Mesothelial cell of epicardium (in vitro differentiated cells): ENCODE data around the gene GPATCH2L. TPM values are rescaled to one million over a fixed set of nuclear protein-coding genes. Genes with fewer than 3 reads are reported as not detected.

Experiments
- DNase-seq, 2 experiments: peaks; one replicate each; pipeline ENCODE4 v3.0.0; 2021; ENCODE audit warnings: low spot score in 2 of 2; ENCODE audit not compliant: unreplicated experiment in 2 of 2
- H3K27ac Mint-ChIP-seq: 2 replicates; pipeline ENCODE4 v1.8.0; 2021; ENCODE audit warnings: mixed read lengths
- H3K27me3 Mint-ChIP-seq: 2 replicates; pipeline ENCODE4 v1.8.0; 2021; ENCODE audit warnings: low read depth, mixed read lengths
- H3K36me3 Mint-ChIP-seq: 2 replicates; pipeline ENCODE4 v1.8.0; 2021; ENCODE audit warnings: mixed read lengths
- H3K4me1 Mint-ChIP-seq: 2 replicates; pipeline ENCODE4 v1.8.0; 2021; ENCODE audit warnings: mixed read lengths
- H3K4me3 Mint-ChIP-seq: 2 replicates; pipeline ENCODE4 v1.8.0; 2021; ENCODE audit warnings: mild to moderate bottlenecking, moderate library complexity, mixed read lengths
- H3K9me3 Mint-ChIP-seq: 2 replicates; pipeline ENCODE4 v1.8.0; 2021; ENCODE audit warnings: mixed read lengths
- total RNA-seq: library from RNA; stranded (reverse); gene quantifications from 3 replicates; pipeline ENCODE4 v1.2.1, GENCODE V29; 2021
- TF ChIP-seq, protein P1 (sequence below): fragments of 200-600 bp; sonication (generic); IDR thresholded peaks from one replicate; pipeline ENCODE4 v1.5.0; 2021; ENCODE audit warnings: antibody characterized with exemption; ENCODE audit not compliant: unreplicated experiment

Gene GPATCH2L
- total RNA-seq = 74.9 to 83.1 TPM (median 80.7 TPM) in 3 replicates

DNA sequence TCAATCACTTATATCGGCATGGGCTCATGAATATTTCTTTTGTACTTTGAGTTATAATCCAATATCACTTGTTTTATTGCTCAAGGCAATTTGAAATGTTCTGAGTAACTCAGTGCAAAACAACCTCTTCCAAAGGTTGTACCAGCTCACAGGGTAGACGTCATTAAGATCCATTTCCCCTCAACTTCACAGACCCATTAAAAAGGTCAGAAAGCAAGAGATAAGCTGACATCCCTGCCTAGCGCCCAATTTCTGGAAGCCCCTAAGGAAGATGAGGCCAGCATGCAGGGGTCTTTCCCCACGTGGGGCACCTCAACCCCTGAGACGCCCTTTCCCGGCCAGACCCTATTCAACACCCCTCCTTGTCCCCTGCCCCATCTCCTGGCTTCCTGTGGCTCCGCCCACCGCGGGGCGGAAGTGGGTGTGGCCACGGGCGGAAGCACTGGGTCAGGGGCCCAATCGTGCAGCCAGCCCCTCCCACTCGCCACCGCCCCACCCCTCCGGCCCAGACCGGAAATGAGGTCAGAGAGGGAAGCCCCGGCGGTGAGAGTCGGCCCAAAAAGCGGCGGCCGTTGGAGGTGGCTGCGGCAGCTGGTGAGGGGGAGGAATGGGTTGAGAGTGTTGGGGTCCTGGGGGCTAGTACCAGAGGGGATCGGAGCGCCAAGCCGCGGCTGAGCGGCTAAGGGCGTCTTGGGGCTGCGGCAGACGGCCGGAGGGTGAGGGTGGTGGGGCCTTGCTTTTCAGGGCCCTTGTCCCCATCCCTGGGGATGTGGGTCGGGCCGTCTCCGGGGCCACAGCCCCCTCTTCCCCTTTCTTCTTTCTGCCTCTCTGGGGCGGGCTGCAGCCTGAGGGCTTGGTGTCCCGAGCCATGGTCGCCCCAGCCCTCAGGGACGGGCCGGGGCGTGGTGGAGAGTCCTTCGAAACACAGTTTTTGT, at the start of gene GPATCH2L:
Gene GPATCH2L, plus strand, starts transcription at position 525 of the 935 bp plus-strand sequence. CDS start 2,442 bp downstream, outside the sequence.
- peak within 1 kb of the TSS; percentile 96 for H3K4me3 Mint-ChIP-seq
- DNase-seq = peak; percentile 90 to 96
- H3K4me1 Mint-ChIP-seq = peaks cover 41% of the 10 kb centered on the region
- peaks cover 22% of the 10 kb centered on the region for H3K27me3 Mint-ChIP-seq
- H3K36me3 Mint-ChIP-seq = peaks cover 7% of the 10 kb centered on the region
- H3K9me3 Mint-ChIP-seq = peaks cover 6% of the 10 kb centered on the region
- peak within 1 kb of the TSS; percentile 97 for H3K27ac Mint-ChIP-seq
- TF ChIP-seq, protein P1, sequence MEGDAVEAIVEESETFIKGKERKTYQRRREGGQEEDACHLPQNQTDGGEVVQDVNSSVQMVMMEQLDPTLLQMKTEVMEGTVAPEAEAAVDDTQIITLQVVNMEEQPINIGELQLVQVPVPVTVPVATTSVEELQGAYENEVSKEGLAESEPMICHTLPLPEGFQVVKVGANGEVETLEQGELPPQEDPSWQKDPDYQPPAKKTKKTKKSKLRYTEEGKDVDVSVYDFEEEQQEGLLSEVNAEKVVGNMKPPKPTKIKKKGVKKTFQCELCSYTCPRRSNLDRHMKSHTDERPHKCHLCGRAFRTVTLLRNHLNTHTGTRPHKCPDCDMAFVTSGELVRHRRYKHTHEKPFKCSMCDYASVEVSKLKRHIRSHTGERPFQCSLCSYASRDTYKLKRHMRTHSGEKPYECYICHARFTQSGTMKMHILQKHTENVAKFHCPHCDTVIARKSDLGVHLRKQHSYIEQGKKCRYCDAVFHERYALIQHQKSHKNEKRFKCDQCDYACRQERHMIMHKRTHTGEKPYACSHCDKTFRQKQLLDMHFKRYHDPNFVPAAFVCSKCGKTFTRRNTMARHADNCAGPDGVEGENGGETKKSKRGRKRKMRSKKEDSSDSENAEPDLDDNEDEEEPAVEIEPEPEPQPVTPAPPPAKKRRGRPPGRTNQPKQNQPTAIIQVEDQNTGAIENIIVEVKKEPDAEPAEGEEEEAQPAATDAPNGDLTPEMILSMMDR = no peak

DNA sequence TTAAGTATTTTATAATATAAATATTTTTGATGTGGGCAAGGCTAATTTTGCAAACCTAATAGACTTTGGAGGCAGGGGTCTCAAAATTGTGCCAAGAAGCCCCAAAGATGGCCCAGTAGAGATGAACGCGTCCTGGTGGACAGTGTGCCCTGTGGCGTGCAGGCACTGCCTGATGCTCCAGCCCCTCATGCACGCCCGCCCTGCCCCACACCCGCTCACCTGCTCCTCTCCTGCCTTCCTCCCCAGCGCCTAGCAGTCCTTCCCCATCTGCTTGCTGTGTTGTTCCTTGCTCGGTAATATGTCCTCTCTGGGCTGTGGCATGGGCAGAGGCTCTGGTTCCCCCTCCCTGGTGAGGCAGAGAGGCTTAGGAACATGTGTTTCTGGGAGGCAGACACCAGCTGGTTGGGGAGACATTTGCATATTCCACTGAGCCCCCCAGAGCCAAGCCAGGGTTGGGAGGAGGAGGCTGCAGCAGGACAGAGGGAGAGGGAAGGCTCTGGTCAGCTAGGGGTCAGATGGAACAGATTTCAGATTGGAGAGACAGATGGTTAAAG, 46.8 kb upstream of the GPATCH2L start:
- H3K4me1 Mint-ChIP-seq = peaks cover 14% of the 10 kb centered on the region
- peaks cover 29% of the 10 kb centered on the region for H3K27me3 Mint-ChIP-seq
- TF ChIP-seq, protein P1 = no peak
- no peak overlapping the region for H3K4me3 Mint-ChIP-seq
- peaks cover 7% of the 10 kb centered on the region for H3K9me3 Mint-ChIP-seq
- no peaks in the 10 kb centered on the region for H3K36me3 Mint-ChIP-seq
- H3K27ac Mint-ChIP-seq = no peak overlapping the region
- no peak for DNase-seq

DNA sequence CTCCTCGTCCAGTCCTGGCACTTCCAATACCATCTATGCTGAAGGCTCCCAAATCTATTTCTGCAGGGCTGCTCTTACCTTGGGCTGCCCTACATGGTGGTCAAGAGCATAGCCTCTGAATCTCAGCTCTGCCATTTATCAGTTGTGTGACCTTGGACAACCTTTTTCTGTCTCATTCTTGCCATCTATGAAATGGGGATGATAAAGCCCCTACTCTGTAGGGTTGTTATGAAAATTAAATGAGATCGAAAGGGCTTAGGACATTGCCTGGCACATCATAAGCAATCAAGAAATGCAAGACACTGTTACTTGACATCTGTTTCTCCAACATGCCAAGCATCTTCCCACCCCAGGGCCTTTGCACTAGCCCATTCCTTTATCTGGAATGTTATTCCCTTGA, 45.5 kb upstream of the GPATCH2L start:
- Mint-ChIP-seq H3K27me3 (peaks cover 31% of the 10 kb centered on the region), H3K4me3 (no peak overlapping the region), H3K27ac (no peak overlapping the region), H3K36me3 (no peaks in the 10 kb centered on the region), H3K9me3 (peaks cover 7% of the 10 kb centered on the region), H3K4me1 (peaks cover 8% of the 10 kb centered on the region)
- no peak for DNase-seq
- TF ChIP-seq, protein P1 = no peak

DNA sequence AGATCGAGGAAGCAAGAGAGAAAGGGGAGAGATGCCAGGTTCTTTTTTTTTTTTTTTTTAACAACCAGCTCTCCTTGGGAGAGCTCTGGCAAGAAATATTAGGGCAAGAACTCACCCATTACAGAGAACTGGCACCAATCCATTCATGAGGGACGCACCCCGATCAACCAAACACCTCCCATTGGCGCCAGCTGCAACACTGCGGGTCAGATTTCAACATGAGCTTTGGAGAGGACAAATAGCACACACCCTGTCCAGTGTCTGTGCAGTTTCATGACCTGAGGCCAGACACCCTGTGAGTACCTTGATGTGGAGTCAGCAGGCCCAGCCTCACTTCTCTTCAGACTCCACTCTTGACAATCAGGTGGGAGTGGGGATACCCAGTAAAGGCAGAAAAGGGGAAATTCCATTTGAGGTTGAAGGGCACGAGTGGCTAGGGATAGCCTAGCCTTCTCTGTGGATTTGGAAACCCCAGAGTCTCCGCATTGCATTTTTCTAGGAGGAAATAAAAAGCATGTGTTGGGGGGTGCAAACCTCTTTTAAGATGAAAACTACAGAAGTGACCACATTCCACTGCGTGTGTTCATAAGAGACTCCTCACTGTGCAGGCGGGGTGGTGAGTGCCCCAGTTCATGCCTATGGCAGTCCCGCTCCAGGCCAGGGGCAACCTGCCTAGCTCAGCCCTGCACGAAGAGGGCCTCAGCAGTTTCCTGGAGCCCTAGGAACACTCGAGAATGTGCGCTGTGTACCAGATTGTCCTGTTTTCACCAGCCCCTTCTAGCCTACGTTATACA, 42.4 kb upstream of the GPATCH2L start:
- TF ChIP-seq, protein P1 = no peak
- no peaks in the 10 kb centered on the region for H3K36me3 Mint-ChIP-seq
- no peak overlapping the region for H3K4me3 Mint-ChIP-seq
- H3K9me3 Mint-ChIP-seq = peaks cover 7% of the 10 kb centered on the region
- peaks cover 11% of the 10 kb centered on the region for H3K4me1 Mint-ChIP-seq
- DNase-seq = no peak
- H3K27me3 Mint-ChIP-seq = peaks cover 53% of the 10 kb centered on the region
- H3K27ac Mint-ChIP-seq = no peak overlapping the region

DNA sequence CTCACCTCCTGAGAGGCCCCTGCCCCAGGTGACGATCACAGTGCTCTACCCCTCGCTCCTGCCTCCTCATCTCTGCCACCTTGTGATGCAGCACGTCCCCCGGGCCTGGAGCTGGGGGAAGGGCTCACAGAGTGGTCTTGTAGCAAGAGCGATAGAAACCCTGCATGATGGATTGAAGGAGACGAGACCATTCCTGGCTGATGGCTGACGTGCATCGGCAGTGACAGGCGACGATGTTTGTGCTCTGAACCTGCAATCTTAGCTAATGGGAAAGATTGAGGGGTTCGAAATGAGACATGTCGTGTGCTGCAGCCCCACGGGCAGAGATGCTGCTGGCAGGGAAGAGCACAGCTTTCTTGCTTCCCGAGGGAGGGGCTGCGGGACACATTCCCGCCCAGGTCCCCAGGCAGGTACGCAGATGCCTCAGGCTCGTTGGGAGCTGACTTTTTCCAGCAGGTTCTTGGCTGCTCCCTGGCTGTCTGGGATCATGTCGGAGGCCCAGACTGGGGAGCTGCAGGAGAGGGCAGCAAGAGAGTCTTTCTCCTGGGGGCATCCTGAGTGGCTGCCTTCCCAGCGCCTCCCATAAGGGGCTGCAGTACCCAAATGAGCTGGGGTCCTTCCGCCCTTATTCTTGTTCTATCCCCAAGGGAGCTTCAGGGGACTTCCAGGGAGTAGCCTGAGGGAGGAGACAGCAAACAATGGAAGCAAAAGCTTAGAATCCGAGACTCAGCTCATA, 38.7 kb upstream of the GPATCH2L start:
- H3K36me3 Mint-ChIP-seq = no peaks in the 10 kb centered on the region
- H3K9me3 Mint-ChIP-seq = peaks cover 14% of the 10 kb centered on the region
- no peak overlapping the region for H3K27ac Mint-ChIP-seq
- no peak for DNase-seq
- H3K4me3 Mint-ChIP-seq = no peak overlapping the region
- TF ChIP-seq, protein P1 = no peak
- H3K4me1 Mint-ChIP-seq = peaks cover 19% of the 10 kb centered on the region
- peaks cover 60% of the 10 kb centered on the region for H3K27me3 Mint-ChIP-seq
